H1 (cell line): ENCODE results near the gene DIP2C. TPM values are rescaled to one million over a fixed set of nuclear protein-coding genes. Genes with fewer than 3 reads are reported as not detected.

Source experiments
- BRCA1 ChIP-seq: IDR thresholded peaks from 2 replicates; pipeline ENCODE4 v1.6.1; 2012; ENCODE audit warnings: low read depth, low read length, improper control_type of control experiment
- CBX8 ChIP-seq: fragments of 300-800, 300-1000 bp; sonication (generic); IDR thresholded peaks from 2 replicates; pipeline ENCODE4 v1.7.1; 2016; ENCODE audit warnings: low read depth, low read length, borderline replicate concordance
- EZH2 ChIP-seq: fragments of 200-600 bp; sonication (generic); IDR thresholded peaks from 2 replicates; pipeline ENCODE4 v1.7.1; 2012; ENCODE audit warnings: low read depth, mild to moderate bottlenecking, moderate library complexity, low read length, inconsistent platforms; ENCODE audit not compliant: severe bottlenecking
- FOSL1 ChIP-seq: IDR thresholded peaks from 2 replicates; pipeline ENCODE4 v1.6.1; 2011; ENCODE audit warnings: mild to moderate bottlenecking, low read depth, low read length, moderate library complexity; ENCODE audit not compliant: insufficient read depth
- POLR2A ChIP-seq, 2 experiments: IDR thresholded peaks; 1 replicate in 1 of 2; 2 replicates in 1 of 2; pipeline ENCODE4 v1.6.1; 2011; ENCODE audit warnings: low read depth in 2 of 2, low read length in 2 of 2, mild to moderate bottlenecking in 2 of 2; ENCODE audit errors: control extremely low read depth in 1 of 2
- RFX5 ChIP-seq: IDR thresholded peaks from 2 replicates; pipeline ENCODE4 v1.6.1; 2011; ENCODE audit warnings: low read depth, low read length, improper control_type of control experiment, borderline replicate concordance
- SP2 ChIP-seq: IDR thresholded peaks from 2 replicates; pipeline ENCODE4 v1.6.1; 2012; ENCODE audit warnings: mild to moderate bottlenecking, low read length, inconsistent platforms
- SP4 ChIP-seq: IDR thresholded peaks from 2 replicates; pipeline ENCODE4 v1.6.1; 2012; ENCODE audit warnings: low read length, inconsistent platforms
- SRF ChIP-seq: IDR thresholded peaks from 2 replicates; pipeline ENCODE4 v1.6.1; 2011; ENCODE audit warnings: mild to moderate bottlenecking, low read depth, low read length, moderate library complexity
- YY1 ChIP-seq: IDR thresholded peaks from 2 replicates; pipeline ENCODE4 v1.6.1; 2011; ENCODE audit warnings: low read depth, mild to moderate bottlenecking, low read length
- polyA plus RNA-seq, 7 experiments: library from polyadenylated mRNA; depleted of rRNA in 3 of 7; stranded (reverse) in 5 of 7; unstranded in 2 of 7; fragments of >200 nt in 5 of 7; fragments of 200-250 nt in 2 of 7; gene quantifications; 1 replicate in 5 of 7; 2 replicates in 1 of 7; 4 replicates in 1 of 7; pipeline versions ENCODE4 v1.2.1 to v1.2.3, GENCODE V29; 2011 to 2013; ENCODE audit warnings: missing spikeins in 2 of 7, mixed read lengths in 2 of 7
- total RNA-seq: library from RNA; stranded (reverse); fragmentation: NEBNext Ultra II Directional; extraction: Animal tissue kit (Norgen Biotek cat#: 25700); gene quantifications from 2 replicates; pipeline ENCODE4 v1.2.1, GENCODE V29; 2021
- TF ChIP-seq, protein P1 (sequence below): IDR thresholded peaks from 2 replicates; pipeline ENCODE4 v1.6.1; 2012; ENCODE audit warnings: inconsistent platforms

Gene DIP2C
- total and polyA plus RNA-seq, 2 of the 8 experiments (the other 6 are each of a cell fraction or from before 2014, with no cell fraction given) = 3.8 to 9.3 TPM

DNA sequence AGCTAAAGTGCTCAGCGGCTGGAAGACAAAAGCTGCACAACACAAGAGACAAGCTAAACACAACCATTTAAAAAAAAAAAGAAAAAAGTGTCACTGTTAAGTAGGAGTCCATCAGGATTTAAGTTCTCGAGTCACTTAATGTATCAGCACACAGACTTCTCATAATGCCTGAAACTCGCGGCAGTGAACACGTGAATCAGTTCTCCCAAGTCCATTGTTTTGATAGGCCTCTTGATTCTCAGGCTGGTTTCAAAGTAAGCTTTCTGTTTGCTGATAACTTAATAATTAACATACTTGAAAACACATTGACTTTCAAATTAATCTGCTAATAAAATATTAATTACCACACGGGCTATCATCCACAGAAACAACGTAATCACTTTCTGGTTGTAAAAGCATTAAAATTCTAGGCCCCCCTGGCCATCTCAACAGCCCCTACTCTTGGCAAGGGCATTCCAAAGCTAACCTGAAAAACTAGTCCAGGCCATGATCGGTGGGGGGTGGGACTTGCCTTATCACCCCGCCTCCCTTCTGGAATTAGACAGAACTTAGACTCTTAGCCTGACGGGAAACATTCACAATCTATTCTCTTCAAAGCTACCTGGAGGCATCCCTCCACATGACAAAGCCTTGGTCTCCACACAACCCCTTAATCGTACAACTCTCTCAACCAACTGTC, 129.0 kb downstream of the DIP2C start (continued):
- TF ChIP-seq SP2 = no peak
- no peak for TF ChIP-seq CBX8
- no peak for TF ChIP-seq POLR2A (IDR thresholded peaks at IDR 0.05; ENCODE audit: control extremely low read depth in 1 of 2, low read depth in 2 of 2, low read length in 2 of 2)
- no peak for TF ChIP-seq SRF
- TF ChIP-seq RFX5 = no peak
- TF ChIP-seq EZH2 = no peak
- no peak for TF ChIP-seq YY1
- TF ChIP-seq, protein P1, sequence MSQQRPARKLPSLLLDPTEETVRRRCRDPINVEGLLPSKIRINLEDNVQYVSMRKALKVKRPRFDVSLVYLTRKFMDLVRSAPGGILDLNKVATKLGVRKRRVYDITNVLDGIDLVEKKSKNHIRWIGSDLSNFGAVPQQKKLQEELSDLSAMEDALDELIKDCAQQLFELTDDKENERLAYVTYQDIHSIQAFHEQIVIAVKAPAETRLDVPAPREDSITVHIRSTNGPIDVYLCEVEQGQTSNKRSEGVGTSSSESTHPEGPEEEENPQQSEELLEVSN = no peak
- TF ChIP-seq FOSL1 = no peak
- no peak for TF ChIP-seq SP4
- TF ChIP-seq BRCA1 = no peak
- TF ChIP-seq, all 59 proteins: peak for 0
